GM23338 (cell line): ENCODE measurements around the gene LRRC42. TPM values are rescaled to one million over a fixed set of nuclear protein-coding genes. Genes with fewer than 3 reads are reported as not detected.
"Not testable (repeated sequence)": the region's sequence is repeated elsewhere in the genome, so short reads cannot be mapped to it uniquely, and the experiment has no call there.

ENCODE experiments used
- ATAC-seq: fragments of 200-7000 bp; cut with Tn5 transposase; 3 replicates; pipeline ENCODE4 v1.9.1; 2020
- DNase-seq: peaks from one replicate; pipeline ENCODE4 v3.0.0-alpha.2; 2015; ENCODE audit warnings: low spot score
- H2AFZ ChIP-seq: fragments of 200-600 bp; sonication (generic); 2 replicates; pipeline ENCODE4 v1.8.0; 2016; ENCODE audit warnings: antibody characterized with exemption, mild to moderate bottlenecking, moderate library complexity
- H3F3A ChIP-seq: fragments of 200-600 bp; sonication (generic); replicated peaks from 2 replicates; pipeline ENCODE4 v1.8.0; 2017; ENCODE audit warnings: antibody characterized with exemption, mixed run types, low read depth
- H3K27ac ChIP-seq: fragments of 200-600 bp; sonication (generic); 2 replicates; pipeline ENCODE4 v1.6.1; 2016; ENCODE audit warnings: low read depth
- H3K27me3 ChIP-seq: fragments of 200-600 bp; sonication (generic); 2 replicates; pipeline ENCODE4 v1.8.0; 2016; ENCODE audit warnings: mild to moderate bottlenecking, mixed run types, moderate library complexity; ENCODE audit not compliant: insufficient read depth
- H3K36me3 ChIP-seq: fragments of 200-600 bp; sonication (generic); 2 replicates; pipeline ENCODE4 v1.8.0; 2016; ENCODE audit warnings: mild to moderate bottlenecking; ENCODE audit not compliant: insufficient read depth
- H3K4me1 ChIP-seq: fragments of 200-600 bp; sonication (generic); 2 replicates; pipeline ENCODE4 v1.8.0; 2016; ENCODE audit warnings: mild to moderate bottlenecking, moderate library complexity; ENCODE audit not compliant: insufficient read depth
- H3K4me2 ChIP-seq: fragments of 200-600 bp; sonication (generic); 2 replicates; pipeline ENCODE4 v1.7.1; 2017; ENCODE audit warnings: mixed run types
- H3K4me3 ChIP-seq: fragments of 200-600 bp; sonication (generic); 2 replicates; pipeline ENCODE4 v1.6.1; 2016; ENCODE audit warnings: mixed run types
- H3K79me2 ChIP-seq: fragments of 200-600 bp; sonication (generic); replicated peaks from 2 replicates; pipeline ENCODE4 v1.8.0; 2017; ENCODE audit warnings: mild to moderate bottlenecking; ENCODE audit not compliant: insufficient read depth
- H3K9me2 ChIP-seq: fragments of 200-600 bp; sonication (generic); 2 replicates; pipeline ENCODE4 v1.8.0; 2017; ENCODE audit not compliant: insufficient read depth
- H4K20me1 ChIP-seq: fragments of 200-600 bp; sonication (generic); replicated peaks from 2 replicates; pipeline ENCODE4 v1.8.0; 2017; ENCODE audit warnings: mild to moderate bottlenecking; ENCODE audit not compliant: insufficient read depth
- H3K27ac Mint-ChIP-seq: 2 replicates; pipeline ENCODE4 v1.8.0; 2020; ENCODE audit warnings: inconsistent platforms, mild to moderate bottlenecking, moderate library complexity, mixed read lengths
- H3K27me3 Mint-ChIP-seq: 3 replicates; pipeline ENCODE4 v1.8.0; 2022; ENCODE audit warnings: low read depth, mild to moderate bottlenecking, moderate library complexity, mixed read lengths, inconsistent platforms; ENCODE audit not compliant: insufficient read depth, poor library complexity
- H3K36me3 Mint-ChIP-seq: 3 replicates; pipeline ENCODE4 v1.8.0; 2021; ENCODE audit warnings: low read depth, mild to moderate bottlenecking, inconsistent platforms, moderate library complexity, mixed read lengths
- H3K4me1 Mint-ChIP-seq: 3 replicates; pipeline ENCODE4 v1.8.0; 2020; ENCODE audit warnings: mild to moderate bottlenecking, inconsistent platforms, mixed read lengths
- H3K4me3 Mint-ChIP-seq: 3 replicates; pipeline ENCODE4 v1.8.0; 2021; ENCODE audit warnings: moderate library complexity, mild to moderate bottlenecking, inconsistent platforms, mixed read lengths
- H3K9me3 Mint-ChIP-seq: 3 replicates; pipeline ENCODE4 v1.8.0; 2020; ENCODE audit warnings: moderate library complexity, mild to moderate bottlenecking, inconsistent platforms, mixed read lengths
- CREB1 ChIP-seq: fragments of 250-450 bp; sonication (Bioruptor Pico); IDR thresholded peaks from 2 replicates; pipeline ENCODE4 v1.5.0; 2020; ENCODE audit warnings: low read depth, mild to moderate bottlenecking, moderate library complexity
- EZH2 ChIP-seq: fragments of 200-600 bp; sonication (generic); IDR thresholded peaks from one replicate; pipeline ENCODE4 v1.8.0; 2017; ENCODE audit warnings: antibody characterized with exemption, mild to moderate bottlenecking, low read depth; ENCODE audit not compliant: unreplicated experiment
- EZH2phosphoT487 ChIP-seq: fragments of 200-600 bp; sonication (generic); IDR thresholded peaks from one replicate; pipeline ENCODE4 v1.8.1; 2018; ENCODE audit warnings: antibody characterized with exemption; ENCODE audit not compliant: unreplicated experiment
- JUNB ChIP-seq: IDR thresholded peaks from one replicate; pipeline ENCODE4 v1.6.1; 2016; ENCODE audit warnings: antibody characterized with exemption; ENCODE audit not compliant: unreplicated experiment
- NANOG ChIP-seq: IDR thresholded peaks from 2 replicates; pipeline ENCODE4 v1.6.1; 2016; ENCODE audit warnings: antibody characterized with exemption, borderline replicate concordance
- POLR2AphosphoS5 ChIP-seq: IDR thresholded peaks from 2 replicates; pipeline ENCODE4 v1.6.1; 2016; ENCODE audit warnings: antibody characterized with exemption, low read depth
- STAT1 ChIP-seq: IDR thresholded peaks from one replicate; pipeline ENCODE4 v1.6.1; 2016; ENCODE audit warnings: antibody characterized with exemption; ENCODE audit not compliant: unreplicated experiment
- ZNF114 ChIP-seq: fragments of 250-450 bp; sonication (Bioruptor Pico); IDR thresholded peaks from 2 replicates; pipeline ENCODE4 v1.5.0; 2020; ENCODE audit warnings: mild to moderate bottlenecking, moderate library complexity
- ZNF331 ChIP-seq: fragments of 250-450 bp; sonication (Bioruptor Pico); IDR thresholded peaks from 2 replicates; pipeline ENCODE4 v1.5.0; 2020; ENCODE audit warnings: low read depth, mild to moderate bottlenecking, moderate library complexity
- polyA plus RNA-seq: library from polyadenylated mRNA; unstranded; fragments of >200 nt; fragmentation: Nextera tagmentation; extraction: Ambion mirVana; gene quantifications from 2 replicates; pipeline ENCODE4 v1.2.1, GENCODE V29; 2016
- total RNA-seq: library from RNA; depleted of rRNA; stranded (reverse); fragments of >200 nt; shearing (Covaris generic); gene quantifications from 2 replicates; pipeline ENCODE4 v1.2.3, GENCODE V29; 2014
- TF ChIP-seq, protein P1 (sequence below), 2 experiments: fragments of 200-600 bp in 1 of 2; sonication (generic) in 1 of 2; conservative IDR thresholded peaks; 2 replicates each; pipeline versions ENCODE4 v1.5.1 to v1.6.1; 2016 to 2017; ENCODE audit warnings: antibody characterized with exemption in 2 of 2, low read depth in 2 of 2, mild to moderate bottlenecking in 2 of 2, moderate library complexity in 1 of 2
- TF ChIP-seq, protein P2 (sequence below): fragments of 250-450 bp; sonication (Bioruptor Pico); IDR thresholded peaks from 2 replicates; pipeline ENCODE4 v1.5.0; 2020; ENCODE audit warnings: mild to moderate bottlenecking, moderate library complexity
- TF ChIP-seq, protein P3 (sequence below): IDR thresholded peaks from 2 replicates; pipeline ENCODE4 v1.6.1; 2016; ENCODE audit warnings: antibody characterized with exemption

The LRRC42 gene
- total and polyA plus RNA-seq, 2 experiments from 2014 or later, result 25.9 to 48.1 TPM

DNA sequence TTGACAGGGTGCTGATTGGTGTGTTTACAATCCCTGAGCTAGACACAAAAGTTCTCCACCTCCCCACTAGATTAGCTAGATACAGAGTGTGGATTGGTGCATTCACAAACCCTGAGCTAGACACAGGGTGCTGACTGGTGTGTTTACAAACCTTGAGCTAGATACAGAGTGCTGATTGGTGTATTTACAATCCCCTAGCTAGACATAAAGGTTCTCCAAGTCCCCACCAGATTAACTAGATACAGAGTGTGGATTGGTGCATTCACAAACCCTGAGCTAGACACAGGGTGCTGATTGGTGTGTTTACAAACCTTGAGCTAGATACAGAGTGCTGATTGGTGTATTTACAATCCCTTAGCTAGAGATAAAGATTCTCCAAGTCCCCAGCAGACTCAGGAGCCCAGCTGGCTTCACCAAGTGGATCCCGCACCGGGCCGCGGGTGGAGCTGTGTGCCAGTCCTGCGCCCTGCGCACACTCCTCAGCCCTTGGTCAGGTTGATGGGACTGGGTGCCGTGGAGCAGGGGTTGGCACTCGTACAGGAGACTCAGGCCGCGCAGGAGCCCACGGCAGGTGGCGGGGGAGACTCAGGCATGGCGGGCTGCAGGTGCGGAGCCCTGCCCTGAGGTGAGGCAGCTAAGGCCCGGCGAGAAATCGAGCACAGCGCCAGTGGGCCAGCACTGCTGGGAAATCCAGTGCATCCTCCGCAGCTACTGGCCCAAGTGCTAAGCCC lies 57.8 kb downstream of the LRRC42 start:
- H3K4me3 ChIP-seq, H4K20me1 ChIP-seq, ATAC-seq, H3K36me3 Mint-ChIP-seq, H3K27me3 ChIP-seq, H3K27me3 Mint-ChIP-seq, H3K9me2 ChIP-seq, H3K4me3 Mint-ChIP-seq, H2AFZ ChIP-seq, H3K79me2 ChIP-seq, DNase-seq, H3K4me1 Mint-ChIP-seq, H3K4me2 ChIP-seq, H3K27ac Mint-ChIP-seq, H3K27ac ChIP-seq, H3K4me1 ChIP-seq, H3K36me3 ChIP-seq, H3F3A ChIP-seq: not testable (repeated sequence)
- peaks cover 14% of the 10 kb centered on the region for H3K9me3 Mint-ChIP-seq

GRCh38 chr1:54004481-54005049 lies 58.4 kb downstream of the LRRC42 start:
- Histone ChIP-seq H3K27me3 (no peaks in the 10 kb centered on the region), H3K79me2 (no peaks in the 10 kb centered on the region), H3K36me3 (no peaks in the 10 kb centered on the region), H4K20me1 (no peaks in the 10 kb centered on the region), H3K4me1 (no peaks in the 10 kb centered on the region), H3K9me2 (no peaks in the 10 kb centered on the region), H3K4me3 (no peak overlapping the region), H3F3A (no peaks in the 10 kb centered on the region), H2AFZ (no peak overlapping the region), H3K27ac (no peak overlapping the region), H3K4me2 (no peak overlapping the region)
- ATAC-seq, result no peak
- H3K27me3 Mint-ChIP-seq, result peaks cover 3% of the 10 kb centered on the region
- no peak overlapping the region for H3K4me3 Mint-ChIP-seq
- H3K4me1 Mint-ChIP-seq, result no peaks in the 10 kb centered on the region
- H3K27ac Mint-ChIP-seq, result no peak overlapping the region
- DNase-seq, result no peak
- H3K36me3 Mint-ChIP-seq, result no peaks in the 10 kb centered on the region
- peaks cover 14% of the 10 kb centered on the region for H3K9me3 Mint-ChIP-seq
- TF ChIP-seq, protein P1, sequence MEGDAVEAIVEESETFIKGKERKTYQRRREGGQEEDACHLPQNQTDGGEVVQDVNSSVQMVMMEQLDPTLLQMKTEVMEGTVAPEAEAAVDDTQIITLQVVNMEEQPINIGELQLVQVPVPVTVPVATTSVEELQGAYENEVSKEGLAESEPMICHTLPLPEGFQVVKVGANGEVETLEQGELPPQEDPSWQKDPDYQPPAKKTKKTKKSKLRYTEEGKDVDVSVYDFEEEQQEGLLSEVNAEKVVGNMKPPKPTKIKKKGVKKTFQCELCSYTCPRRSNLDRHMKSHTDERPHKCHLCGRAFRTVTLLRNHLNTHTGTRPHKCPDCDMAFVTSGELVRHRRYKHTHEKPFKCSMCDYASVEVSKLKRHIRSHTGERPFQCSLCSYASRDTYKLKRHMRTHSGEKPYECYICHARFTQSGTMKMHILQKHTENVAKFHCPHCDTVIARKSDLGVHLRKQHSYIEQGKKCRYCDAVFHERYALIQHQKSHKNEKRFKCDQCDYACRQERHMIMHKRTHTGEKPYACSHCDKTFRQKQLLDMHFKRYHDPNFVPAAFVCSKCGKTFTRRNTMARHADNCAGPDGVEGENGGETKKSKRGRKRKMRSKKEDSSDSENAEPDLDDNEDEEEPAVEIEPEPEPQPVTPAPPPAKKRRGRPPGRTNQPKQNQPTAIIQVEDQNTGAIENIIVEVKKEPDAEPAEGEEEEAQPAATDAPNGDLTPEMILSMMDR (conservative IDR thresholded peaks at IDR 0.05; ENCODE audit: low read depth in 2 of 2), result no peak
- TF ChIP-seq CREB1 (CRISPR knock-in tag) (no peak), EZH2phosphoT487 (no peak), JUNB (no peak), ZNF114 (CRISPR knock-in tag) (no peak), STAT1 (no peak), EZH2 (no peak), ZNF331 (CRISPR knock-in tag) (no peak), NANOG (no peak), POLR2AphosphoS5 (no peak)
- TF ChIP-seq, protein P2, sequence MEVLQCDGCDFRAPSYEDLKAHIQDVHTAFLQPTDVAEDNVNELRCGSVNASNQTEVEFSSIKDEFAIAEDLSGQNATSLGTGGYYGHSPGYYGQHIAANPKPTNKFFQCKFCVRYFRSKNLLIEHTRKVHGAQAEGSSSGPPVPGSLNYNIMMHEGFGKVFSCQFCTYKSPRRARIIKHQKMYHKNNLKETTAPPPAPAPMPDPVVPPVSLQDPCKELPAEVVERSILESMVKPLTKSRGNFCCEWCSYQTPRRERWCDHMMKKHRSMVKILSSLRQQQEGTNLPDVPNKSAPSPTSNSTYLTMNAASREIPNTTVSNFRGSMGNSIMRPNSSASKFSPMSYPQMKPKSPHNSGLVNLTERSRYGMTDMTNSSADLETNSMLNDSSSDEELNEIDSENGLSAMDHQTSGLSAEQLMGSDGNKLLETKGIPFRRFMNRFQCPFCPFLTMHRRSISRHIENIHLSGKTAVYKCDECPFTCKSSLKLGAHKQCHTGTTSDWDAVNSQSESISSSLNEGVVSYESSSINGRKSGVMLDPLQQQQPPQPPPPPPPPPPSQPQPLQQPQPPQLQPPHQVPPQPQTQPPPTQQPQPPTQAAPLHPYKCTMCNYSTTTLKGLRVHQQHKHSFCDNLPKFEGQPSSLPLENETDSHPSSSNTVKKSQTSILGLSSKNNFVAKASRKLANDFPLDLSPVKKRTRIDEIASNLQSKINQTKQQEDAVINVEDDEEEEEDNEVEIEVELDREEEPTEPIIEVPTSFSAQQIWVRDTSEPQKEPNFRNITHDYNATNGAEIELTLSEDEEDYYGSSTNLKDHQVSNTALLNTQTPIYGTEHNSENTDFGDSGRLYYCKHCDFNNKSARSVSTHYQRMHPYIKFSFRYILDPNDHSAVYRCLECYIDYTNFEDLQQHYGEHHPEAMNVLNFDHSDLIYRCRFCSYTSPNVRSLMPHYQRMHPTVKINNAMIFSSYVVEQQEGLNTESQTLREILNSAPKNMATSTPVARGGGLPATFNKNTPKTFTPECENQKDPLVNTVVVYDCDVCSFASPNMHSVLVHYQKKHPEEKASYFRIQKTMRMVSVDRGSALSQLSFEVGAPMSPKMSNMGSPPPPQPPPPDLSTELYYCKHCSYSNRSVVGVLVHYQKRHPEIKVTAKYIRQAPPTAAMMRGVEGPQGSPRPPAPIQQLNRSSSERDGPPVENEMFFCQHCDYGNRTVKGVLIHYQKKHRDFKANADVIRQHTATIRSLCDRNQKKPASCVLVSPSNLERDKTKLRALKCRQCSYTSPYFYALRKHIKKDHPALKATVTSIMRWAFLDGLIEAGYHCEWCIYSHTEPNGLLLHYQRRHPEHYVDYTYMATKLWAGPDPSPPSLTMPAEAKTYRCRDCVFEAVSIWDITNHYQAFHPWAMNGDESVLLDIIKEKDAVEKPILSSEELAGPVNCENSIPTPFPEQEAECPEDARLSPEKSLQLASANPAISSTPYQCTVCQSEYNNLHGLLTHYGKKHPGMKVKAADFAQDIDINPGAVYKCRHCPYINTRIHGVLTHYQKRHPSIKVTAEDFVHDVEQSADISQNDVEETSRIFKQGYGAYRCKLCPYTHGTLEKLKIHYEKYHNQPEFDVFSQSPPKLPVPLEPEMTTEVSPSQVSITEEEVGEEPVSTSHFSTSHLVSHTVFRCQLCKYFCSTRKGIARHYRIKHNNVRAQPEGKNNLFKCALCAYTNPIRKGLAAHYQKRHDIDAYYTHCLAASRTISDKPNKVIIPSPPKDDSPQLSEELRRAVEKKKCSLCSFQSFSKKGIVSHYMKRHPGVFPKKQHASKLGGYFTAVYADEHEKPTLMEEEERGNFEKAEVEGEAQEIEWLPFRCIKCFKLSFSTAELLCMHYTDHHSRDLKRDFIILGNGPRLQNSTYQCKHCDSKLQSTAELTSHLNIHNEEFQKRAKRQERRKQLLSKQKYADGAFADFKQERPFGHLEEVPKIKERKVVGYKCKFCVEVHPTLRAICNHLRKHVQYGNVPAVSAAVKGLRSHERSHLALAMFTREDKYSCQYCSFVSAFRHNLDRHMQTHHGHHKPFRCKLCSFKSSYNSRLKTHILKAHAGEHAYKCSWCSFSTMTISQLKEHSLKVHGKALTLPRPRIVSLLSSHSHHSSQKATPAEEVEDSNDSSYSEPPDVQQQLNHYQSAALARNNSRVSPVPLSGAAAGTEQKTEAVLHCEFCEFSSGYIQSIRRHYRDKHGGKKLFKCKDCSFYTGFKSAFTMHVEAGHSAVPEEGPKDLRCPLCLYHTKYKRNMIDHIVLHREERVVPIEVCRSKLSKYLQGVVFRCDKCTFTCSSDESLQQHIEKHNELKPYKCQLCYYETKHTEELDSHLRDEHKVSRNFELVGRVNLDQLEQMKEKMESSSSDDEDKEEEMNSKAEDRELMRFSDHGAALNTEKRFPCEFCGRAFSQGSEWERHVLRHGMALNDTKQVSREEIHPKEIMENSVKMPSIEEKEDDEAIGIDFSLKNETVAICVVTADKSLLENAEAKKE (CRISPR knock-in tag), result no peak
- TF ChIP-seq, protein P3, sequence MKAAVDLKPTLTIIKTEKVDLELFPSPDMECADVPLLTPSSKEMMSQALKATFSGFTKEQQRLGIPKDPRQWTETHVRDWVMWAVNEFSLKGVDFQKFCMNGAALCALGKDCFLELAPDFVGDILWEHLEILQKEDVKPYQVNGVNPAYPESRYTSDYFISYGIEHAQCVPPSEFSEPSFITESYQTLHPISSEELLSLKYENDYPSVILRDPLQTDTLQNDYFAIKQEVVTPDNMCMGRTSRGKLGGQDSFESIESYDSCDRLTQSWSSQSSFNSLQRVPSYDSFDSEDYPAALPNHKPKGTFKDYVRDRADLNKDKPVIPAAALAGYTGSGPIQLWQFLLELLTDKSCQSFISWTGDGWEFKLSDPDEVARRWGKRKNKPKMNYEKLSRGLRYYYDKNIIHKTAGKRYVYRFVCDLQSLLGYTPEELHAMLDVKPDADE, result no peak
